Stimulated activated CD4-positive, alpha-beta T cell treated with anti-CD3 and anti-CD28 coated beads, Interleukin-1b, Interleukin-23, amount 100 ng/mL, for 48 hours (primary cell): ENCODE results near the gene STT3B.
"Not testable (repeated sequence)": the region's sequence is repeated elsewhere in the genome, so short reads cannot be mapped to it uniquely, and the experiment has no call there.

Experiments used
- DNase-seq: peaks from one replicate; pipeline ENCODE4 v3.0.0-alpha.2; 2020

Gene STT3B

DNA sequence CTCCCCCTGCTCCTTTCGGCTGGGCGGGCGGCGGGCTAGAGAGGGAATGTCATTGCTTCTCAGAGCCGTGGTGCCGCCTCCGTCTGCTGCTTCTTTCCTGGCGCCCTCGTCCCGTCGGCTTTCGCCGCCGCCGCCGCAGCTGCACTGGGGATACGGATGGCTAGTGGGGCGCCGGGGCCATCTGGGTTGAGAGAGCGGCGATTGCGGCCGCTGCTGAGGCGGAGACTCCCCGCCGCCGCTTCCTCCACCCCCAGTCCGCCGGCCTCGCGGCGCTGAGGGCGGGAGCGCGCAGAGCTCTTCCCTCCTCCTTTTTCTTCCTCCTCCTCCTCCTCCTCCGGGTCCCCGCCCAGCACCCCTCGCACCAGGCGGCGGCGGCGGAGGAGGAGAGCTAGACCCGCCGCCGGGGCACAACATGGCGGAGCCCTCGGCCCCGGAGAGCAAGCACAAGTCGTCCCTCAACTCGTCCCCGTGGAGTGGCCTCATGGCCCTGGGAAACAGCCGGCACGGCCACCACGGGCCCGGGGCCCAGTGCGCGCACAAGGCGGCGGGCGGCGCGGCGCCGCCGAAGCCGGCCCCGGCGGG, at the start of gene STT3B:
Gene STT3B, plus strand, starts transcription at position 339 of the 582 bp plus-strand sequence. Its CDS starts 74 bp downstream, at position 413.
- DNase-seq = peak; percentile 86

DNA sequence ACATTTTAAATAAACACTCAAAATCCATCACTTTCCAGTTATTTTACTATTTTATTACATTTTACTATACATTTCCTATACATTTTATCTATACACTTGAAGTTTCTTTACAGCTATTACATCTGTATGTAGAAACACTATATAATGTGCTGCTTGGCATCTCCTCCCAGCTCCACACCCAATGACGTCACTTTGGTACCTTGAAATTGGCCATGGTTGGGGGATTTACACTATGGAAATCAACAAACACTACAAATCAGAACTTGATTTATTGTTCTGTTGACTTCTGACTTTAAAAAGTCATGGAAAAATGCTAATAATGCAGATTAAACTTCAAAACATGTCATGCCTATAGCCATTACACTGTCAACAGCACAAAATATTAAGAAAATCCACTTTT, 48.9 kb upstream of the STT3B start:
- DNase-seq = no peak

DNA sequence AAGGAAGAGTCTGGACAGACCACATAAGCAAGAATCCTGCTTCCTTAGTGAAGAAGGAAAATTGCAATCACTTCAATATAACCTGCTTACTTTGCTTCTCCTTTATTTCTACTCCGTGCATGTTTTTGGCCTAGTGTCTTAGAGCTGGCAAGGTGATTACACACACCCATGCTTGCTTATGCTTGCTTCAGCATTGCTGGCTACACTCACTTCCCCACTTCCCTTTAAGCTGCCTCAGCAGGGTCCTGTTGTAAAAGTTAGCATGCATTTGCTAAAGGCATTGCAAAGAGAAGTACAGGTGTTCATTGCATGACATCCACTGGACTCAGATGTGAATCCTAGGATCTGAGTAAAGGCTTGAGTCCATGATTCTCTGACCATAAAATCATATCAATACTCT, 47.5 kb upstream of the STT3B start:
- DNase-seq = no peak

DNA sequence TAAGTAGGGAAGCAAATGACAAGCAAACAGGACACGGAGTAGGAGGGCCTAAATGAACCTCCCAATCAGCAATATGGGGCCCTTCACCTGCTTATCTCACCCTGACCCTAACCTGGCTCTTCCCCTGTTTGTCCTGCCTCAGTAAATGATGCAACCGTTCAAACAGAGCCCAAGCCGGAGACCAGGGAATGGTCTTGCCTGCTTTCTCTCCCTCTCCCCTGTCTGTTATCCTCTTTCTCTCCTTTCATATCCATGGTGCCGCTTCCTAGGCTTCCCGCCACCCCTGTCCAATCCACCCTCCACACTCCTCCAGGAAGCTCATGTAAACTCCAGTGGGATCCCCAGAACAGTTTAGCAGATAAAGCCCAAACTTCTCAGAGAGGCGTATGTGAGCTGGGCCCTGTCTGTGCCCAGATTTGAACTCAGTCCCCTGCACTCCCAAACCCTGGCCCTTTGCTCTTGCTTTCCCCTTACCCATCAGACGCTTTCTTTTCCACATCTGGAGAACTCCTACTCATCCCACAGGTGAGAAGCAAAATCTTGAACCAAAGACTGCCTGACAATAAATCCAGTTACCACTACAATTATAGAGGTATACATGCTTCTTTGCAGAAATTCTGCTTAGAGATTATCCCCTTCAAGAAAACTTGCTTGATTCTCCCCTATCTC, 45.7 kb upstream of the STT3B start:
- DNase-seq = no peak

DNA sequence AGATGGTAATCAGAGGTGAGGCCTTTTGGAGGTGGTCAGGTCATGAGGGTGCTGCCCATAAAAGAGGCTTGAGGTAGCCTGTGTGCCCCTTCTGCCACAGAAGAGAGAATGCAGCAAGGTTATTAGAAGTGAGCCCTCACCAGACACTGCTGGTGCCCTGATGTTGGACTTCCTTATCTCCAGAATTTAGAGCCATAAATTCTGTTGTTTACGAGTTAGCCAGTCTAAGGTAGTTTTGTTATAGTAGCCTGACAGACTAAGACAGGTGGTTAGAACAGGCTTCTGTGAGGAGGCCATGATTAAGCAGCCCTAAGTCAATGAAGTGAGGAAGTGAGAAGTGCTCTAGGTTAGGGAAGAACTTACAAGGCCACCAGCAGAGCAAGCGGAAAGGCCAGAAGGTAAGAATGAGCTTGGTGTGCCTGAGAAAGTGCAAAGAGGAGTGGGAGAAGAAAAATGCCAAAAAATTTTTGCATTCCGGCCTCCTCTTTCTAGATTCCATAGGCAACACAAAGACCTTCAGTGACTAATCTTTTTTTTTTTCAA, 44.2 kb upstream of the STT3B start:
- no peak for DNase-seq

DNA sequence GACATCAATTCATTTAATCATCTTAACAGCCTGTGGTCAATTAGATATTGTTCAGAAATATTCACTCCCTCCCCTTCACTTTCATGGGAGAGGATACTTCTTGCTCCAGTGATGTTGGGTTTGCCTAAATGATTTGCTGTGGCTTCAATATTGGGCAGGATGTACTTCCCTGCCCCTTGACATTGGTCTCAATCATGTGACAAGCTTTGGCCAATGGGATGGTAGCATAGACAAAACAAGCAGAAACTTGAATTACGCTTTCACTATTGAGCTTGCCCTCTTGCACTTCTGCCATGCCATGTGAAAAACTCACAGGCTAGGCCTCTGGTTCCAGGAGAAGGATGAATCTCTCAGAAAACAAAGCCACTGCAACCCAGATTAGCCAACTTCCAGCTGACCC, 42.2 kb upstream of the STT3B start:
- DNase-seq = no peak

DNA sequence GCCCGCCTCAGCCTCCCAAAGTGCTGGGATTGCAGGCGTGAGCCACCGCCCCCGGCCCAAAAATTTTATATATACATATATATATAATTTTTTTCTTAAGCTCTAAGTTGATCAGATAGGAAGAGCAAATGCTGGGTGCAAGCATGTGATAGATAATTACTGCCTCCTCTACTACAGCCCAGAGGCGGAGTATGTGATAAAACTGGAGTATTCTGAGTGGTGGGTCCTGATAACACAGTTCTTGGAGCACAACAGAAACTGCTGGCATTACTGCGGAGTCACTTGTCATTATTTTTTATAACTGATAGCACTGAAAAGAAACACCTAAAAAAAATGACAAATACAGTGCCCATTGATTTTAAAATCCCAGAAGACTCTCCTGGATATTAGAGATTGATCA, 41.1 kb upstream of the STT3B start:
- DNase-seq = no peak

DNA sequence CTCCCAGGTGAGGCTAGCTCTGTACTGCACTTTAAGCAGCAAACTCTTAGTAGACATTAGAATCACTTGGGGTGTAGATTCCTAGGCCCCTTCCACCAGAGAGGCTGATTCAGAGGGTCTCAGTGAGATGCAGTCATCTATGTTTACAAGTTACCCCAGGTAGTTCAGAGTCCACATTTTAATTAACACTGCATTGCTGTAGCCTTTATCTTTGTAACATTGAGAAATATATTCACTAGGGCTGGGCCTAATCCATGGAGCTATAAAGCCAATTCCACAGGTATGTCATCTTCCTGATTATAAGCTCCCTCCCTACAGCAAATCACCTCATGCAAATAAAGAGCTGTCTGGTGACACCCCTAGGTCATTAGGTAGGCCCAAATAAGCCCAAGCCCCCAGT, 39.6 kb upstream of the STT3B start:
- no peak for DNase-seq

DNA sequence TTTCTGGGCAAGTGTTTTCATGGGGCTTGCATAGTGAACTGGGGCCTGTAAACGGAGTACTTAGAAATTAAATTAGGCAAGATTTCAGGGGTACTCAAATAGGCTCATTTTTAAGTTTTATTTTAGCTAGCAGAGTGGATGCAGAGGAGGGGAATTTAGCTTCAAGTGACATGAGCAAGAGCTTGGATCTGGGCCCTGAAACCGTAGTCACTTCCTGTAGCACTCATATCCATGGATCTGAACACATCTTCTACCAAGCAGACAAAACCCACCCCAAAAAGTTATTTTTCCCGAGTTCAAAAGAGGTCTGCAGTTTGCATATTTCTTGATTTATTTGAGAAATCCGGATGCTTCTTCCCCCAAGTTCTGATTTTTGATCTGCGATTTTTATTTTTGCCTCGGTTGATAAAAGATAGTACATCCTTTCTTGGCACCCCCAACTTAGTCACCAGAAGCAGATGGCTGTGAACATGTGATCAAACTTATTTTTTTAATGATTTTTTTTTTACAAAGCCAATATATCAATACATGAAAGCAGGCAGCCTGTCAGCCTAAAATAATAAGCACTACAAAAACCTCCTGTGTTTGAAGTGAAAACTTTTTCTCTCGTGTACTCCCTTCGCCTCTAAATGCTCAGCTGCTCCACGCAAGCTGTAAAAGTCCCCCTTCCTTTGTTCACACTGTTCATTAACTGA, 36.6 kb upstream of the STT3B start:
- DNase-seq = no peak

DNA sequence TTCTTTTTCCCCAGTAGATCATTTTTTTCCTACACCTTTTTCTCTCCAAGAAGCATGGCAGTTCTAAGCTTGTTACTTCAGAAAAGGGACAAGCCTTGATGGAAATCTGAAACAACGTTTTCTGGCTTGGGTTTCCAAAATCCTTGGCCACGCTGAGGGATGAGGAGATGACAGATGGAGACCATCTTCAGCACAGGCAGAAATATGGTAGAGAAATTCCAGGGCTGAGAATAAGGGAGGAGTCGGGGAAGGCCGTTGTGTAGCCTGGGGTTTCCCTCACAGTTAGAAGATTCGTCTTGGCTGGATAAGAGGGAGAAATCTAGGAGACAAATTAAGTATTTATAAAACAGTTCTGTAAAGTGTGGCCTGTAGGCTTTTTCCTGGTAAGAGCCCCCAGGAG, 33.9 kb upstream of the STT3B start:
- DNase-seq = no peak

DNA sequence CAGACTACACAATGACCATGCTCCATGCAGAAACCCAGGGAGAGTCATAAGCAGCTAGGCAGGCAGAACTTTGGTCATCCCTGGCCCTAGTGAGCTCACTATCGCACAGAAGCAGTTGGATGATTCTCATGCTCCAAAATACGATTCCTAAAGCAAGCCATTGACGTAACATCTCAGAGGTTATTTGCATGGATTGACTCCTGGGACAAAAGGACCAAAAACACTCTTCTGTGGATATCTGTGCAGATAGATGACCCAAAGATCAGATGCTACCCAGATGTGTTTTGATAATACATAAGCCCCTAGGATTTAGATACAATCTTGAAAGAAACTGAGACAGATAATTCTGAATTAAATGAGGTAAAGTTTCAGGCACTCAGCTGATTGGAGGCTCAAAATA, 33.4 kb upstream of the STT3B start:
- DNase-seq = no peak

DNA sequence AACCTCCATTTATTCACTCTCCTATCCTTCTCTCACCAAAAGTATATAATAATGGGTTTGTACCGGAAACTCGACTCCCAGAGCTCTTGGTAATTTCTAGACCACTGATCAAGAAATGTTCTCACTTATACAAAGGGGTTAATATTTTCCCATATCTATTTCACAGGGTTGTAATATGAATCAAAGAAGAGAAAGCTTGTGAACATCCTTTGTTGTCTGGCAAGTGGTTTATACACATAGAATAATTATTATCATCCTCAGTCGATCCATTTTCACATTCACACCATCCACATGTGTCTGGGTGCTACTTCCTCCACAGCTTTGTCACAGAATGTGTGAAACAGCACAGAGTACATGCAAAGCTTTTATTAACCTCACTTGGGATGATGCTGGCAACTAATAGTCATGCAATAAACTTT, 29.9 kb upstream of the STT3B start:
- DNase-seq = no peak

DNA sequence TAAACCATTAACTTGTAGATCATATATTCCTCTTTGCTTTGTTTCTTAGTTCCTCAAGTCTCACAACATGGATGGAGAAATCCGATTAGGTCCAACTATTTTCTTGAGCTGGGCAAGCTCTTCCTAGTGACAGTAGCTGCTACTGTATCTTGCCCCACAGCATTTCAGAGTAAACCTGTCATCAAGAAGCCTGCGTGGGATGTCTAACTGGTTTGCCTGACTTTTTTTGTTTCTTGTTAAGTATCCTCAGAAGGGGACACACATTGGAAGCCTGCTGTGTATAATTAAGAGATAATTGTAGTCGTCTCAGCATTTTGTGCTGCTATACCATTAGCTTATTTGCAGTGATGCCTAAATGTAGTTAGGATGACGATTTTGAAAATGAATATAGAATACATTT, 29.3 kb upstream of the STT3B start:
- no peak for DNase-seq

DNA sequence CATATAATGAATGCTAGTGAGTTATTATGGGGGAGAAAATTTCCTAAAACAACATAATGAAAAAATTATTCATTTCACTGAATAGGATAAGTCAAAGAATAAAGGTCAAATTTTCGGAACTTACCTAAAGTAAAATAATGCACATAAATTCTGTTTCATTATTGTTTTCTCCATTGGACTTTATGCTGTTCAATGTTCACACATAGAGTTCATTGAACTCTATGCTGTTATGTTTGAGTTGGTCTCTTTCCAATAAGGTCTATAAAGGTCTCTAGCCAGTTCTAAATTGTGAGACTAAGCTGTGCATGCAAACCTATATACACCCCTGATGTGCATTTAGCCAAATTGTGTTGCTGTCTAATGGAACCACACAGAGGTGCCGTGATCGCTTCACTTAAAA, 28.5 kb upstream of the STT3B start:
- no peak for DNase-seq

DNA sequence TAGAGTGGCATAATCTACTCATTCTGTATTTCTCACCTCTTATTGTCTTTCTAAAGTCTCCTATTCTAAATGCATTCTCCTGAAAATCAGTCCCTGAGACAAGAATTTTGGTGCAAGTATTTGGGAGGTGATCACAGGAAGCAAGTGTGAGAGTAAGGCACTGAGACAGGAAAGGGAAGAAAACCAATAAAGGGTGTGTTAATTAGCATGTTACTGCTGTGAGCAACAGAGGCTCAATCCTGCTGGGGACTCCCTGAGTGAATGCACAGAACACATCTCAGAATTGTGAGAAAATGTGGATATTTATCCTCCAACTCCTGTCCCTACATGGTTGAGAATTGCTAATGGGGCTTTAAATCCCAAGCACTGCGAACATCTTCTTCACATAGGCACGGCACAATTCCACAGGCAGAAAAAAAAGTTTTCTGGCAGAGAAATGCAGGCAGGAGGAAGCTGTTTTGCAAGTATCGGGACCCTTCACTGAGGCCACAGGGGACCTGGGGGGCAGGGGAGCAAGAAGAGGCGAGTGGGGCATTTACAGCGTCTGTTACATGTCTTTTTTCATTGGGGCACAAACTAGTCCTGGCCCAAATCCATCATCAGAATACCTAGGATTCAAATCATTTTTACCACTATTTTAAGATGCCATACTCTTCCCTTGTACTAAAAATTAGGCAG, 27.2 kb upstream of the STT3B start:
- DNase-seq = no peak

DNA sequence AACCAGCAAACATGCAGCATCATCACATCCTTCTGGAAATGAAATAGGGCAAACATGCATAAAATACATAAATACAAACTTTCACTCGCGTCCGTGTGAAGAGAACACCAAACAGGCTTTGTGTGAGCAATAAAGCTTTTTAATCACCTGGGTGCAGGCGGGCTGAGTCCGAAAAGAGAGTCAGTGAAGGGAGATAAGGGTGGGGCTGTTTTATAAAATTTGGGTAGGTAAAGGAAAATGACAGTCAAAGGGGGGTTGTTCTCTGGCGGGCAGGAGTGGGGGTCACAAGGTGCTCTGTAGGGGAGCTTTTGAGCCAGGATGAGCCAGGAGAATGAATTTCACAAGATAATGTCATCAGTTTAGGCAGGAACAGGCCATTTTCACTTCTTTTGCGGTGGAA, 26.2 kb upstream of the STT3B start:
- not testable (repeated sequence) for DNase-seq

DNA sequence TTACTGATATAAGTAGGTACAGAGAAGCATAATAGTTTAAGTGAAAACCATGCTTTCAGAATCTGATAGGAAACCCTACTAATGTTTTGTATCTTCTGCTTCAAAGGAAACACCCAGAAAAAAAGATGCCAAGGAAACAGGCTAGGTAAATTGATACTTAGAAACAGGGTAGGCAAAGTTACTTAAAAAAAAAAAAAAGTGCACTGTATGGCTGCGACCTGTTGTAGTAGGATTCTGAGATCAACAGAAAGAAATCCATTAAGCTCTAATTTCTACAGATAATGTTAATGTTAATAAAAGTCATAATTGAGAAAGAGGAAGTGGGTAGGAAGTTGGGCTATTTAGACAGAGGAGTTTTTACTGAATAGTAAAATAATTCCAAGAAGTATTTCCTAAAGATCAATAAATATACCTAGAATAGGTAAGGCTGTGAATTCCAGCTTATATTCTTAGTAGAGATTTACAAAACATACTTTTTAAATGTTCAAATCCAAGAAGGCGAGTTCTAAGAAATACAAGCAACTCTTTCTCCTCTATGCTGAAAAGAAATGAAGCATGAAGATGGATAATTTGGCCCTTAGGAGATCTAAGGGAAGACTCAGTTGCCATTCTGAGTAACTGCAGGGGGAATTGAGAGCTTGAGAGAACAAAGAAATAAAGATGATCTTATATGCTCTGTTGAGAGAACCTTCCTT, 24.1 kb upstream of the STT3B start:
- no peak for DNase-seq

DNA sequence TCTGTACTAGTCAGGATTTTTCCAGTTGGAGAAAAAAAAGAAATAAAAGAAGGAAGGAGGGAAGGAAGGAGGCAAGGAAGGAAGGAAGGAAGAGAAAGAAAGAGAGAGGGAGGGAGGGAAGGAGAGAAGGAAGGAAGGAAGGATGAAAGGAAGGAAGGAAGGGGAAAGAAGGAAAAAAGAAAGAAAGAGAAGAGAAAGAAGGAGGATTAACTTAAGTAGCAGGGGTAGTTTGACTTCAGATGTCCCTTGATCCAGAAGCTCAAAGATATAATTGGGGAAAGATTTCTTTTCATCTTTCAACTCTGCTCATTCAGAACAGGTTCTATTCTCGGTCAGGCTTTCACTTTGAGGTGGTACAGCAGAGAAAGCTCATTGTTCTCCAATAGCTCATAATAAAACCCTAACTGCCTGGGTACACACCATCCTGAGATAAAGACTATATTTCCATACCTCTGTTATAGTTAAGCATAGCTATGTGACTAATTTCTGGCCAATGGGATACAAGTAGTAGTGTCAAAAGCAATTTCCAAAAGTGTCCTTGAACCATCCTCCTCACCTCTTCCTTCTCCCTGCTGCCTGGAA, 23.5 kb upstream of the STT3B start:
- no peak for DNase-seq

DNA sequence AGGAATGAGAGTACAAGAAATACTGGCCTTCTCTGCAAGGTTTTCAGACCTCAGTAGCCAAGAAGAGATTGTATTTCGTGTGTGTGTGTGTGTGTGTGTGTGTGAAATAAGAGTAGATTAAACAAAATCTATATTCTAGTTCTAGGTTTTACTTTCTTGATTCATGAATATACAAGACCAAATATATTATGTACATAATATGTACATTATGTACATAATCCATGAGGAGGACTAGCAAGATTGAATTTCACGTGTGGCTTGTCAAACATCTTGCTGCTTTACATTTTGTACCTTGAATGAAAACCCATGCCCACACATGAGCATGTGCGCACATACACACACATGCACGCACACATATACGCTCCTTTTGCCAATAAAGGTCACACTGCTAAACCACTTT, 18.2 kb upstream of the STT3B start:
- no peak for DNase-seq

DNA sequence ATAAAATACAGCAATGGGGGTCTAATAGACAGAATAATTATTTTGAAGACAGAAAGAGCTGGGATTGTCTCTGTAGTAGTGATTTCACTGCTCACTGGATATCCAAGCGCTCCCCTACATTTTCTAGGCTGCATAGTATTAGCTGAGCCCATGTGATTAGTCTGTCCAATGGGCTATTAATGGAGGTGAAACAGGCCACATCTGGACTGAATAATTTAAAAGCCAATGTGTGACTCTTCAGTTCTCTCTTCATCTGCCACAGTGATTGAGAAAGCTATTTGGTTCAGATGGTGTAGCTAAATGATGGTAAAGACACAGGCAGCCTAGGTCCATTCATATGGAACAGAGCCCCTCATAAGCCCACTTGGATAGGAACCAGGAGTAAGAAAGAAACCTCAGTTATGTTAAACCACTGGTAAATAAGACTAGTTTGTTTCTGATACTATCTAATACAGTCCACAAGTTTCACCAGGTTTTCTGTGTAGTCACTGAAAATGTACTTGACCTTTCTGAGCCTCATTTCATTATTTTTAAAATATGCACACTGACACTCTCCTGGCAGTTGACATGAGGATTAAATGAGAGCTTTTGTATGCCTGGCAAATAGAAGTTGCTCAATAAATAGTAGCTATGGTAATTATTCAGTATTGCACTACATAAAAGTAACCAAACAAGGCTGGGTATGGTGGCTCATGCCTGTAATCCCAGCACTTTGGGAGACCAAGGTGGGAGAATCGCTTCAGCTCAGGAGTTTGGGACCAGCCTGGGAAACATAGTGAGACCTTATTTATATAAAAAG, 17.0 kb upstream of the STT3B start:
- no peak for DNase-seq

DNA sequence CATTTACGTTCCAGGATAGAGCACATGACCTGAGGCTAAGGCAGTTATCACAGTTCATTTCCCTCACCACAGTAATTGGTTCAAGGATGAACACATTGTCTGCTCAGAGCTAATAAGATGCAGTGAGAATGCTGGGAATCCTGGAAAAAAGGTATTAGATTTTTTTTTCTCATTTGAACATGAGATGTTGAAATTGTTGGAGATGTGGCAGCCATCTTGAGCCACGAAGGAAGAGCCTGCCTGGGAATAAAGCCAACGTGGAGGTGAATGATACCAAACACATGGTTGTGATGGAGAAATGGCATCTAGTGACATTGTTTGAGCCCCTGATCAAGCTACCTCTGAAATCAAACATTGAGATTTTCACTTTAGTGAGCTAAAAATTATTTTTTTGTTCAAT, 16.0 kb upstream of the STT3B start:
- DNase-seq = no peak

DNA sequence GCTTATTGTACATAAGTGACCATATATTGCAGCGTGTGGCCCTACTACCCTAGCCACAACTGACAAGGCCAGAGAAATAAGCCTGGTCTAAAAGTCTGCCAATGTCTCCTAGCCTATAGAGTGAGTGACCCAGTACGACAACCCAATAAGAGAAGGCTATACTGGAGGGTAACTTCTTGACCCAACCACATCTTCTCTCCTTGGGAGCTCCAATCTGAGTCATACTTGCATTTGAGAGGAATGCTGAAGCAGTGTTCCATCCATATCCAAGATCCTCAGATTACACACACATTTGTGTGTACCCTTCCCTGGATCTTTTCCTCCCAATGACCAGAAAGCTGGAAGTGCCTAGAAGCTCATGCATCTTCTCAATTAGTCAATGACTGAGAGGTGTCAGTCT, 11.3 kb upstream of the STT3B start:
- no peak for DNase-seq
